A673 (cell line): ENCODE results near the gene TGFBR1. TPM values are rescaled to one million over a fixed set of nuclear protein-coding genes. Genes with fewer than 3 reads are reported as not detected.

Source experiments
- BruUV-seq: library from RNA; stranded (reverse); fragments of 400-500 nt; replicated peaks from 2 replicates; lab custom pipeline; 2021; lab: Mats Ljungman, UMichigan
- CTCF ChIA-PET: fragments of 300-600 bp; sonication (Branson Sonifier 250); formaldehyde crosslinking; loops from one replicate; lab custom pipeline; 2022; ENCODE audit warnings: antibody characterized with exemption; lab: Charles Lee
- POLR2A ChIA-PET: fragments of 300-600 bp; sonication (Branson Sonifier 250); formaldehyde crosslinking; loops from one replicate; lab custom pipeline; 2022; ENCODE audit warnings: antibody characterized with exemption; ENCODE audit not compliant: low non-redundant PET; lab: Charles Lee
- DNase-seq: peaks from one replicate; pipeline ENCODE4 v3.0.0-alpha.2; 2015; ENCODE audit warnings: low spot score
- H3K27ac ChIP-seq: fragments of 200-600 bp; sonication (generic); 2 replicates; pipeline ENCODE4 v1.5.1; 2016; ENCODE audit warnings: mixed run types, low read depth, mild to moderate bottlenecking, mixed read lengths, antibody characterized with exemption, low read length; ENCODE audit not compliant: poor library complexity, severe bottlenecking
- H3K27me3 ChIP-seq: fragments of 200-600 bp; sonication (generic); replicated peaks from 2 replicates; pipeline ENCODE4 v1.6.1; 2017; ENCODE audit warnings: mixed run types, low read depth, mild to moderate bottlenecking, mixed read lengths, antibody characterized with exemption, low read length; ENCODE audit not compliant: insufficient read depth, poor library complexity
- H3K36me3 ChIP-seq: fragments of 200-600 bp; sonication (generic); 2 replicates; pipeline ENCODE4 v1.6.1; 2016; ENCODE audit warnings: mixed run types, mild to moderate bottlenecking, mixed read lengths, antibody characterized with exemption, low read length; ENCODE audit not compliant: insufficient read depth, poor library complexity, severe bottlenecking
- H3K4me1 ChIP-seq: fragments of 200-600 bp; sonication (generic); 2 replicates; pipeline ENCODE4 v1.6.1; 2017; ENCODE audit warnings: mixed run types, mild to moderate bottlenecking, mixed read lengths, antibody characterized with exemption, low read length; ENCODE audit not compliant: insufficient read depth, poor library complexity, severe bottlenecking
- H3K4me3 ChIP-seq: fragments of 200-600 bp; sonication (generic); 2 replicates; pipeline ENCODE4 v1.5.1; 2016; ENCODE audit warnings: low read depth, mixed run types, mild to moderate bottlenecking, mixed read lengths, low read length; ENCODE audit not compliant: poor library complexity, severe bottlenecking
- H3K9me3 ChIP-seq: fragments of 200-600 bp; sonication (generic); 2 replicates; pipeline ENCODE4 v1.6.1; 2016; ENCODE audit warnings: mixed run types, low read depth, mild to moderate bottlenecking, mixed read lengths, antibody characterized with exemption, low read length; ENCODE audit not compliant: poor library complexity, severe bottlenecking
- EZH2 ChIP-seq: fragments of 200-600 bp; sonication (generic); IDR thresholded peaks from 2 replicates; pipeline ENCODE4 v1.6.1; 2017; ENCODE audit warnings: borderline replicate concordance, low read depth, mild to moderate bottlenecking, mixed read lengths, antibody characterized with exemption, low read length; ENCODE audit not compliant: poor library complexity, severe bottlenecking
- intact Hi-C: fragments of 100-400 bp; cut with micrococcal nuclease; formaldehyde crosslinking; loops from one replicate; pipeline ENCODE4 v1.10.0; 2022; ENCODE audit not compliant: unreplicated experiment
- total RNA-seq: library from RNA; stranded (reverse); gene quantifications from 2 replicates; pipeline ENCODE4 v1.2.3, GENCODE V29; 2021
- TF ChIP-seq, protein P1 (sequence below): fragments of 300-800, 200-600 bp; sonication (generic); conservative IDR thresholded peaks from 2 replicates; pipeline ENCODE4 v1.5.1; 2017; ENCODE audit warnings: low read depth, mild to moderate bottlenecking, antibody characterized with exemption, low read length, moderate library complexity, mixed read lengths

Gene TGFBR1
- total RNA-seq, 1 experiment from 2014 or later, result 3.5 TPM

DNA sequence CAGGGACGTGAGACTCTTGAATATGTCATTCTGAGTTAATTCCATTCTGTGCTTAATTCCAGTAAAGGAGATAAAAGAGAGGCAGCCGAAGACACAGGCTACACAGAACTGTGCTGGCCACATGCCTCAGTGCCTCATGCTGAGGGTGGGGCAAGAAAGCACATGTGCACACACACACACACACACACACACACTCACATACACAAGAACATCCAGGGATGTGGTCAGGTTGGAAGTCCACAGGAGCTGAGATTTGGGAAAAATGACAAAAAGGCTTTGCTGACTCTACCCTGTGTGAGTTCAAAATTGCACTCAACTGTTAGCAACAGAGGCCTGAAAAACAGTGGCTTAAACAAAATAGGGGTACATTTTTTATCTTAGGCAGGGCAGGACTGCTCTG, 76.3 kb downstream of the TGFBR1 start:
- ChIA-PET CTCF (no interaction called here), POLR2A (interaction anchor here (0.6 kb wide), 1 partner anchor 1232 kb away, joined by 3 read pairs; no protein-coding TSS in a partner anchor)
- Histone ChIP-seq H3K4me1 (peaks cover 7% of the 10 kb centered on the region), H3K9me3 (no peaks in the 10 kb centered on the region), H3K27ac (no peak overlapping the region), H3K4me3 (no peak overlapping the region), H3K27me3 (no peaks in the 10 kb centered on the region), H3K36me3 (no peaks in the 10 kb centered on the region)
- DNase-seq, result no peak
- no peak for TF ChIP-seq EZH2
- TF ChIP-seq, protein P1, sequence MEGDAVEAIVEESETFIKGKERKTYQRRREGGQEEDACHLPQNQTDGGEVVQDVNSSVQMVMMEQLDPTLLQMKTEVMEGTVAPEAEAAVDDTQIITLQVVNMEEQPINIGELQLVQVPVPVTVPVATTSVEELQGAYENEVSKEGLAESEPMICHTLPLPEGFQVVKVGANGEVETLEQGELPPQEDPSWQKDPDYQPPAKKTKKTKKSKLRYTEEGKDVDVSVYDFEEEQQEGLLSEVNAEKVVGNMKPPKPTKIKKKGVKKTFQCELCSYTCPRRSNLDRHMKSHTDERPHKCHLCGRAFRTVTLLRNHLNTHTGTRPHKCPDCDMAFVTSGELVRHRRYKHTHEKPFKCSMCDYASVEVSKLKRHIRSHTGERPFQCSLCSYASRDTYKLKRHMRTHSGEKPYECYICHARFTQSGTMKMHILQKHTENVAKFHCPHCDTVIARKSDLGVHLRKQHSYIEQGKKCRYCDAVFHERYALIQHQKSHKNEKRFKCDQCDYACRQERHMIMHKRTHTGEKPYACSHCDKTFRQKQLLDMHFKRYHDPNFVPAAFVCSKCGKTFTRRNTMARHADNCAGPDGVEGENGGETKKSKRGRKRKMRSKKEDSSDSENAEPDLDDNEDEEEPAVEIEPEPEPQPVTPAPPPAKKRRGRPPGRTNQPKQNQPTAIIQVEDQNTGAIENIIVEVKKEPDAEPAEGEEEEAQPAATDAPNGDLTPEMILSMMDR, result no peak
- intact Hi-C loops, result loop anchor here (5.0 to 10.0 kb wide), 5 partner anchors 84 to 1036 kb away; partner anchors contain the start of gene NR4A3
- BruUV-seq, result no TSS peak

DNA sequence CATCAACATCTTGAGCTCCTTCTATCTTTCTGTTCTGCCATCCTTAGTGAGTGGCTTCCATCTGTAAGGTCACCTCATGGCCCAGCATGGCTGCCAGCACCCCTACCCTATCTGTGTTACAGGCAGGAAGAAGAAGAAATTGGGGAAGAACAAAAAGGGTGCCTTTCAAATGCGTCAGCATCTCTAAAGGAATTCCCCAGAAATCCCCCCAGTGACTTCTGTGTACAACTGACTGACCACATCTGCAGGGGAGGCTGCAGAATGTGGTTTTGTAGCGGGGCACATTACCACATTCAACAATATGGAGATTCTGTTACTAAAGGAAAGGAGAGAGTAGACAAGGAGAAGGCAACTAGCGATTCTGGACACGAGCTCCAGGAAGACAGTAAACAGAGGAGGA, 76.7 kb downstream of the TGFBR1 start:
- ChIA-PET CTCF (no interaction called here), POLR2A (no interaction called here)
- no peaks in the 10 kb centered on the region for H3K27me3 ChIP-seq
- BruUV-seq, result no TSS peak
- no peak overlapping the region for H3K4me3 ChIP-seq
- peaks cover 7% of the 10 kb centered on the region for H3K4me1 ChIP-seq
- intact Hi-C loops, result loop anchor here (5.0 to 10.0 kb wide), 5 partner anchors 83 to 1036 kb away; partner anchors contain the start of gene NR4A3
- H3K36me3 ChIP-seq, result no peaks in the 10 kb centered on the region
- TF ChIP-seq, protein P1, result no peak
- TF ChIP-seq EZH2, result no peak
- no peak overlapping the region for H3K27ac ChIP-seq
- H3K9me3 ChIP-seq, result no peaks in the 10 kb centered on the region
- DNase-seq, result no peak

DNA sequence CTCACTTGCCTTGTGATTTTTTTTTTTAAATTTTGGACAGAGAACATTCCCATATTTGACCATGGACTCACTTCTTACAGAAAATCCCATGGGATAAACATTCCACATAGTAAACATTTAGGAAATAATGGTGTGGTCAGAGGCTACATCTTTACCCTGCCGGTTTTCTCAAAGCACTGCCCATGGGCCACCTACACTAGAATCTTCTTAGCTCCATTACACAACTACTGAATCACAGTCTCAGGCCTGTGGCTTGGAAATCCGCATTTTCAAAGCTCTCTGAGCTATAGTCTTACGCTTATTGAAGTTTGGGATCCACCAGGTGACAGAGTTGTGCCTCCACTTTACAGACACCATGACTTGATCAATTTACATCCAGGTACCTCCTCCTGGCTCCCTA, 77.4 kb downstream of the TGFBR1 start:
- POLR2A ChIA-PET, result no interaction called here
- DNase-seq, result no peak
- no peak for TF ChIP-seq EZH2
- H3K27me3 ChIP-seq, result no peaks in the 10 kb centered on the region
- peaks cover 7% of the 10 kb centered on the region for H3K4me1 ChIP-seq
- CTCF ChIA-PET, result no interaction called here
- no peak overlapping the region for H3K4me3 ChIP-seq
- intact Hi-C loops, result loop anchor here (5.0 to 10.0 kb wide), 5 partner anchors 82 to 1035 kb away; partner anchors contain the start of gene NR4A3
- H3K36me3 ChIP-seq, result no peaks in the 10 kb centered on the region
- no peaks in the 10 kb centered on the region for H3K9me3 ChIP-seq
- no TSS peak for BruUV-seq
- H3K27ac ChIP-seq, result no peak overlapping the region

DNA sequence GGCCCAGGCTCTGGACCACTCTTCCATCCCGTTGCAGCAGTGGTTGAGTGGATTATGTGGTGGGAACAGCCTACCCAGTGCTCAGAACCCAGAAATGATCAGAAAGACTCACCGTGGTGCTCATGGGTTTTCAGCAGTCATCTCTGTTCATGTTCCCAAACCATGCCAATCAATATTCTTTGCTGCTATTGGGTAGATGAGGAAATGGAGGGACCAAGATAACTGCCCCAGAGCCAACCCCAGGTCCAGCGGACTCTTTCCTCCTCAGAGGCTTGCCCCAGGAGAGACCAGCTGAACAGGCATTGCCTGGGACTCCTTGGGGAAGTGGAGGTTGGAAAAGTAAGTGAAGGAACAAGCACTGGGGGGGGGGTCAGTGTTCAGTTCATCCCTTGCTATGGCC, 78.7 kb downstream of the TGFBR1 start:
- H3K4me3 ChIP-seq, result no peak overlapping the region
- no TSS peak for BruUV-seq
- H3K36me3 ChIP-seq, result no peaks in the 10 kb centered on the region
- no peaks in the 10 kb centered on the region for H3K9me3 ChIP-seq
- H3K27ac ChIP-seq, result no peak overlapping the region
- TF ChIP-seq, protein P1, result no peak
- no peak for TF ChIP-seq EZH2
- no peak for DNase-seq
- H3K4me1 ChIP-seq, result peaks cover 15% of the 10 kb centered on the region
- POLR2A ChIA-PET, result no interaction called here
- H3K27me3 ChIP-seq, result no peaks in the 10 kb centered on the region
- intact Hi-C loops, result loop anchor here (1.0 to 10.0 kb wide), 7 partner anchors 48 to 1139 kb away; partner anchors contain the start of gene NR4A3
- CTCF ChIA-PET, result interaction anchor here (0.6 kb wide), 2 partner anchors 13 to 501 kb away, joined by 3 to 7 read pairs; no protein-coding TSS in a partner anchor
